ENCODE data around the gene CCND1. TPM values are rescaled to one million over a fixed set of nuclear protein-coding genes. Genes with fewer than 3 reads are reported as not detected.
"Not testable (repeated sequence)": the region's sequence is repeated elsewhere in the genome, so short reads cannot be mapped to it uniquely, and the experiment has no call there.

Gene CCND1
- total RNA-seq, 2 experiments from 2014 or later = 0.21 to 0.42 TPM

GRCh38 chr11:69691463-69691862 is 50.5 kb downstream of the CCND1 start:
- peaks cover 3% of the 10 kb centered on the region for H3K4me1 Mint-ChIP-seq
- H3K9me3 Mint-ChIP-seq = no peaks in the 10 kb centered on the region
- no peak overlapping the region for H3K27ac Mint-ChIP-seq
- ChIA-PET CTCF (interaction anchor here (0.7 kb wide), 1 partner anchor 183 kb away, joined by 5 read pairs; no protein-coding TSS in a partner anchor), POLR2A (no interaction called here)
- peaks cover 24% of the 10 kb centered on the region for H3K27me3 Mint-ChIP-seq
- H3K4me3 Mint-ChIP-seq = no peak overlapping the region
- DNase-seq = no peak
- no peaks in the 10 kb centered on the region for H3K36me3 Mint-ChIP-seq (ENCODE audit: low read depth)

GRCh38 chr11:69692422-69692821 is 51.5 kb downstream of the CCND1 start:
- ChIA-PET POLR2A (no interaction called here), CTCF (no interaction called here)
- H3K9me3 Mint-ChIP-seq = no peaks in the 10 kb centered on the region
- peaks cover 27% of the 10 kb centered on the region for H3K27me3 Mint-ChIP-seq
- no peak for DNase-seq
- no peaks in the 10 kb centered on the region for H3K36me3 Mint-ChIP-seq (ENCODE audit: low read depth)
- H3K4me3 Mint-ChIP-seq = no peak overlapping the region
- peaks cover 3% of the 10 kb centered on the region for H3K4me1 Mint-ChIP-seq
- H3K27ac Mint-ChIP-seq = no peak overlapping the region

GRCh38 chr11:69694781-69695180 is 53.8 kb downstream of the CCND1 start:
- peaks cover 22% of the 10 kb centered on the region for H3K27me3 Mint-ChIP-seq
- POLR2A ChIA-PET = no interaction called here
- no peaks in the 10 kb centered on the region for H3K36me3 Mint-ChIP-seq (ENCODE audit: low read depth)
- no peak overlapping the region for H3K27ac Mint-ChIP-seq
- H3K4me3 Mint-ChIP-seq = no peak overlapping the region
- CTCF ChIA-PET = no interaction called here
- no peaks in the 10 kb centered on the region for H3K9me3 Mint-ChIP-seq
- no peak for DNase-seq
- no peaks in the 10 kb centered on the region for H3K4me1 Mint-ChIP-seq

- POLR2A ChIA-PET = no interaction called here
- Mint-ChIP-seq H3K4me1 (no peaks in the 10 kb centered on the region), H3K27me3 (peaks cover 27% of the 10 kb centered on the region)
Observed at GRCh38 chr11:69695581-69695980, 54.6 kb downstream of the CCND1 start.

GRCh38 chr11:69695995-69696394 is 55.0 kb downstream of the CCND1 start:
- H3K36me3 Mint-ChIP-seq (ENCODE audit: low read depth) = not testable (repeated sequence)
- CTCF ChIA-PET = interaction anchor here (1.8 kb wide), 1 partner anchor 20 kb away, joined by 3 read pairs; no protein-coding TSS in a partner anchor

More at GRCh38 chr11:69695581-69695980, 54.6 kb downstream of the CCND1 start:
- DNase-seq = no peak
- H3K27ac Mint-ChIP-seq = no peak overlapping the region
- H3K4me3 Mint-ChIP-seq = no peak overlapping the region
- CTCF ChIA-PET = interaction anchor here (1.8 kb wide), 1 partner anchor 20 kb away, joined by 3 read pairs; no protein-coding TSS in a partner anchor
- no peaks in the 10 kb centered on the region for H3K36me3 Mint-ChIP-seq (ENCODE audit: low read depth)
- H3K9me3 Mint-ChIP-seq = no peaks in the 10 kb centered on the region

GRCh38 chr11:69696749-69697468 is 56.0 kb downstream of the CCND1 start:
- no peak for DNase-seq
- Mint-ChIP-seq H3K9me3 (no peaks in the 10 kb centered on the region), H3K27me3 (peaks cover 30% of the 10 kb centered on the region), H3K27ac (no peak overlapping the region), H3K4me1 (no peaks in the 10 kb centered on the region), H3K36me3 (ENCODE audit: low read depth) (no peaks in the 10 kb centered on the region), H3K4me3 (no peak overlapping the region)
- ChIA-PET CTCF (interaction anchor here (1.8 kb wide), 1 partner anchor 19 kb away, joined by 3 read pairs; no protein-coding TSS in a partner anchor), POLR2A (no interaction called here)

More at GRCh38 chr11:69695995-69696394, 55.0 kb downstream of the CCND1 start:
- H3K27me3 Mint-ChIP-seq = peaks cover 29% of the 10 kb centered on the region
- H3K4me1 Mint-ChIP-seq, DNase-seq, H3K27ac Mint-ChIP-seq, H3K4me3 Mint-ChIP-seq, POLR2A ChIA-PET, H3K9me3 Mint-ChIP-seq: not testable (repeated sequence)

- H3K4me3 Mint-ChIP-seq = no peak overlapping the region
- ChIA-PET CTCF (interaction anchor here (1.8 kb wide), 1 partner anchor 18 kb away, joined by 3 read pairs; no protein-coding TSS in a partner anchor), POLR2A (no interaction called here)
- H3K4me1 Mint-ChIP-seq = no peaks in the 10 kb centered on the region
- H3K9me3 Mint-ChIP-seq = no peaks in the 10 kb centered on the region
- no peak for DNase-seq
- no peak overlapping the region for H3K27ac Mint-ChIP-seq
- peaks cover 30% of the 10 kb centered on the region for H3K27me3 Mint-ChIP-seq
- no peaks in the 10 kb centered on the region for H3K36me3 Mint-ChIP-seq (ENCODE audit: low read depth)
Observed at GRCh38 chr11:69697469-69697843, 56.5 kb downstream of the CCND1 start.

GRCh38 chr11:69697861-69698260 is 56.9 kb downstream of the CCND1 start:
- H3K27ac Mint-ChIP-seq = no peak overlapping the region
- POLR2A ChIA-PET = no interaction called here
- CTCF ChIA-PET = no interaction called here
- no peaks in the 10 kb centered on the region for H3K36me3 Mint-ChIP-seq (ENCODE audit: low read depth)
- H3K27me3 Mint-ChIP-seq = peaks cover 31% of the 10 kb centered on the region
- no peak for DNase-seq
- H3K4me3 Mint-ChIP-seq = no peak overlapping the region
- H3K9me3 Mint-ChIP-seq = no peaks in the 10 kb centered on the region
- H3K4me1 Mint-ChIP-seq = no peaks in the 10 kb centered on the region

GRCh38 chr11:69698362-69698761 is 57.4 kb downstream of the CCND1 start:
- Mint-ChIP-seq H3K27me3 (peaks cover 34% of the 10 kb centered on the region), H3K4me3 (no peak overlapping the region), H3K9me3 (no peaks in the 10 kb centered on the region), H3K27ac (no peak overlapping the region), H3K36me3 (ENCODE audit: low read depth) (no peaks in the 10 kb centered on the region), H3K4me1 (peaks cover 2% of the 10 kb centered on the region)
- DNase-seq = no peak
- CTCF ChIA-PET = interaction anchor here (0.6 kb wide), 1 partner anchor 1304 kb away, joined by 3 read pairs; no protein-coding TSS in a partner anchor
- POLR2A ChIA-PET = no interaction called here

- CTCF ChIA-PET = no interaction called here
- H3K4me3 Mint-ChIP-seq = no peak overlapping the region
- H3K27ac Mint-ChIP-seq = no peak overlapping the region
- H3K27me3 Mint-ChIP-seq = peaks cover 32% of the 10 kb centered on the region
- H3K4me1 Mint-ChIP-seq = peaks cover 2% of the 10 kb centered on the region
- POLR2A ChIA-PET = no interaction called here
- no peak for DNase-seq
- no peaks in the 10 kb centered on the region for H3K36me3 Mint-ChIP-seq (ENCODE audit: low read depth)
- H3K9me3 Mint-ChIP-seq = no peaks in the 10 kb centered on the region
Observed at GRCh38 chr11:69699213-69699612, 58.3 kb downstream of the CCND1 start.

GRCh38 chr11:69700278-69701140 is 59.6 kb downstream of the CCND1 start:
- CTCF ChIA-PET = no interaction called here
- POLR2A ChIA-PET = no interaction called here

GRCh38 chr11:69702239-69702691 is 61.3 kb downstream of the CCND1 start:
- Mint-ChIP-seq H3K27me3 (peaks cover 54% of the 10 kb centered on the region), H3K9me3 (no peaks in the 10 kb centered on the region), H3K36me3 (ENCODE audit: low read depth) (no peaks in the 10 kb centered on the region), H3K27ac (no peak overlapping the region), H3K4me1 (peaks cover 4% of the 10 kb centered on the region), H3K4me3 (no peak overlapping the region)
- no peak for DNase-seq
- POLR2A ChIA-PET = no interaction called here
- CTCF ChIA-PET = no interaction called here

More at GRCh38 chr11:69700278-69701140, 59.6 kb downstream of the CCND1 start:
- Mint-ChIP-seq H3K4me3 (no peak overlapping the region), H3K27me3 (peaks cover 43% of the 10 kb centered on the region), H3K27ac (no peak overlapping the region), H3K9me3 (no peaks in the 10 kb centered on the region), H3K36me3 (ENCODE audit: low read depth) (no peaks in the 10 kb centered on the region), H3K4me1 (peaks cover 4% of the 10 kb centered on the region)
- no peak for DNase-seq

- CTCF ChIA-PET = no interaction called here
- POLR2A ChIA-PET = no interaction called here
- H3K36me3 Mint-ChIP-seq (ENCODE audit: low read depth) = no peaks in the 10 kb centered on the region
- H3K27me3 Mint-ChIP-seq = peaks cover 59% of the 10 kb centered on the region
- no peak for DNase-seq
- no peak overlapping the region for H3K27ac Mint-ChIP-seq
- H3K4me3 Mint-ChIP-seq = no peak overlapping the region
- H3K4me1 Mint-ChIP-seq = peaks cover 4% of the 10 kb centered on the region
- no peaks in the 10 kb centered on the region for H3K9me3 Mint-ChIP-seq
Observed at GRCh38 chr11:69702769-69703452, 62.0 kb downstream of the CCND1 start.

Data from activated CD4-positive, alpha-beta T cell treated with anti-CD3 and anti-CD28 coated beads, Interleukin-2, amount 10 ng/mL, durations not matched to agents 7 days and 5 days (primary cell).